Measurements from ENCODE around the gene KRT37. TPM values are rescaled to one million over a fixed set of nuclear protein-coding genes. Genes with fewer than 3 reads are reported as not detected.
A peak's percentile ranks its signal among the peaks of the same experiment; 100 is the strongest.

KRT37 gene
- polyA plus RNA-seq, 3 donors, result not detected

GRCh38 chr17:41464682-41465081, 40.3 kb upstream of the KRT37 start:
- DNase-seq, result no peak
- Histone ChIP-seq H3K79me2 (ENCODE audit: insufficient read depth, low read length) (no peaks in the 10 kb centered on the region), H2AFZ (ENCODE audit: insufficient read depth, low read depth, low read length, poor library complexity, severe bottlenecking) (no peak overlapping the region), H3K9me3 (replicated peaks in 1 of 2; ENCODE audit: control insufficient read depth in 1 of 2, insufficient read depth in 1 of 2, low read length in 2 of 2) (no peaks in the 10 kb centered on the region), H3K4me1 (ENCODE audit: control insufficient read depth in 1 of 2, insufficient read depth in 2 of 2, low read length in 2 of 2) (no peaks in the 10 kb centered on the region), H4K20me1 (ENCODE audit: insufficient read depth, low read length) (no peaks in the 10 kb centered on the region), H3K9ac (ENCODE audit: insufficient read depth, low read length, poor library complexity, severe bottlenecking) (no peak overlapping the region), H3K36me3 (replicated peaks in 1 of 2; ENCODE audit: control insufficient read depth in 1 of 2, insufficient read depth in 2 of 2, low read length in 2 of 2) (no peaks in the 10 kb centered on the region), H3K4me2 (replicated peaks; ENCODE audit: extremely low read depth, low read length, poor library complexity, severe bottlenecking) (no peak overlapping the region), H3K27me3 (ENCODE audit: control insufficient read depth in 2 of 2, insufficient read depth in 2 of 2, low read length in 2 of 2) (peaks cover 0 to 3% of the 10 kb centered on the region in 2 donors), H3K4me3 (replicated peaks in 1 of 3; ENCODE audit: low read depth in 2 of 3, low read length in 3 of 3) (no peak overlapping the region), H3K27ac (ENCODE audit: low read depth in 1 of 2, low read length in 2 of 2) (no peak overlapping the region)
- intact Hi-C loops (cut with micrococcal nuclease), result no loop called here
- H3K27ac Mint-ChIP-seq, result peak overlapping the region in 1 of 7 donors; percentile 42
- whole genome bisulfite sequencing (ENCODE audit: insufficient coverage), result 63% methylated on average over 3 of the region's 6 CpGs
- H3K4me1 Mint-ChIP-seq, result no peaks in the 10 kb centered on the region
- H3K27me3 Mint-ChIP-seq (ENCODE audit: low read depth in 3 of 3), result peaks cover 6 to 16% (median 13%) of the 10 kb centered on the region in 3 donors
- H3K9me3 Mint-ChIP-seq, result peaks cover 0 to 5% (median 0%) of the 10 kb centered on the region in 7 donors
- TF ChIP-seq CTCF (IDR thresholded peaks at IDR 0.05), result no peak
- no peaks in the 10 kb centered on the region for H3K36me3 Mint-ChIP-seq
- H3K4me3 Mint-ChIP-seq, result no peak overlapping the region

GRCh38 chr17:41464173-41464572, 39.8 kb upstream of the KRT37 start:
- H3K9ac ChIP-seq (ENCODE audit: insufficient read depth, low read length, poor library complexity, severe bottlenecking), result no peak overlapping the region
- no peak for TF ChIP-seq CTCF (IDR thresholded peaks at IDR 0.05)
- H3K27ac Mint-ChIP-seq, result no peak overlapping the region
- no peaks in the 10 kb centered on the region for H4K20me1 ChIP-seq (ENCODE audit: insufficient read depth, low read length)
- no peak overlapping the region for H3K4me2 ChIP-seq (replicated peaks; ENCODE audit: extremely low read depth, low read length, poor library complexity, severe bottlenecking)
- no peaks in the 10 kb centered on the region for H3K9me3 ChIP-seq (replicated peaks in 1 of 2; ENCODE audit: control insufficient read depth in 1 of 2, insufficient read depth in 1 of 2, low read length in 2 of 2)
- no peak overlapping the region for H3K4me3 Mint-ChIP-seq
- H3K36me3 ChIP-seq (replicated peaks in 1 of 2; ENCODE audit: control insufficient read depth in 1 of 2, insufficient read depth in 2 of 2, low read length in 2 of 2), result no peaks in the 10 kb centered on the region
- peaks cover 6 to 14% (median 12%) of the 10 kb centered on the region in 3 donors for H3K27me3 Mint-ChIP-seq (ENCODE audit: low read depth in 3 of 3)
- no peak overlapping the region for H3K4me3 ChIP-seq (replicated peaks in 1 of 3; ENCODE audit: low read depth in 2 of 3, low read length in 3 of 3)
- no peaks in the 10 kb centered on the region for H3K4me1 ChIP-seq (ENCODE audit: control insufficient read depth in 1 of 2, insufficient read depth in 2 of 2, low read length in 2 of 2)
- no peaks in the 10 kb centered on the region for H3K79me2 ChIP-seq (ENCODE audit: insufficient read depth, low read length)
- H3K9me3 Mint-ChIP-seq, result peaks cover 0 to 5% (median 0%) of the 10 kb centered on the region in 7 donors
- no peak for DNase-seq
- WGBS (ENCODE audit: insufficient coverage), result 95% methylated on average over 11 of the region's 11 CpGs
- H3K27me3 ChIP-seq (ENCODE audit: control insufficient read depth in 2 of 2, insufficient read depth in 2 of 2, low read length in 2 of 2), result peaks cover 0 to 3% of the 10 kb centered on the region in 2 donors
- no peaks in the 10 kb centered on the region for H3K36me3 Mint-ChIP-seq
- no peak overlapping the region for H2AFZ ChIP-seq (ENCODE audit: insufficient read depth, low read depth, low read length, poor library complexity, severe bottlenecking)
- intact Hi-C loops (cut with micrococcal nuclease), result no loop called here
- no peaks in the 10 kb centered on the region for H3K4me1 Mint-ChIP-seq
- H3K27ac ChIP-seq (ENCODE audit: low read depth in 1 of 2, low read length in 2 of 2), result no peak overlapping the region
